Measurements from ENCODE around the gene GNA15.

The GNA15 gene

DNA sequence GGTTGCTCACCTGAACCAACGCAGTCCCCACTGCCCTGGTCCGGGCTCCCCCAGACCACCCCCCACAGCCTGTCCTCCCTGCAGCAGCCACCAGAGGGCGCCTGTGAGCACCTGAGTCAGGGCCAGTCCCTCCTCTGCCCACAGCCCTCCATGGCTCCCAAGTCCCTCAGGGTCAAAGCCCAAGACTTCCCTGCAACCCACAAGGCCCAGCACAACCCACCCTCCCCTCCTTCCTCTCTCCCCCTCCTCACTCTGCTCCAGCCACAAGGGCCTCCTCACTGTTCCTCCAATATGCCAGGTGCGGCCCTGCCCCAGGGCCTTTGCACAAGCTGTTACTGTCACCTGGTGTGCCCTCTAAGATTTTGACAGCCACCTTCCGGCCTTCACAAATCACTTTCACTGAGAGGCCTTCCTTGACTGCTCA is 10.9 kb downstream of the GNA15 start:
- no peaks in the 10 kb centered on the region for H3K36me3 Mint-ChIP-seq (ENCODE audit: low read depth)
- TF ChIP-seq, protein P1, sequence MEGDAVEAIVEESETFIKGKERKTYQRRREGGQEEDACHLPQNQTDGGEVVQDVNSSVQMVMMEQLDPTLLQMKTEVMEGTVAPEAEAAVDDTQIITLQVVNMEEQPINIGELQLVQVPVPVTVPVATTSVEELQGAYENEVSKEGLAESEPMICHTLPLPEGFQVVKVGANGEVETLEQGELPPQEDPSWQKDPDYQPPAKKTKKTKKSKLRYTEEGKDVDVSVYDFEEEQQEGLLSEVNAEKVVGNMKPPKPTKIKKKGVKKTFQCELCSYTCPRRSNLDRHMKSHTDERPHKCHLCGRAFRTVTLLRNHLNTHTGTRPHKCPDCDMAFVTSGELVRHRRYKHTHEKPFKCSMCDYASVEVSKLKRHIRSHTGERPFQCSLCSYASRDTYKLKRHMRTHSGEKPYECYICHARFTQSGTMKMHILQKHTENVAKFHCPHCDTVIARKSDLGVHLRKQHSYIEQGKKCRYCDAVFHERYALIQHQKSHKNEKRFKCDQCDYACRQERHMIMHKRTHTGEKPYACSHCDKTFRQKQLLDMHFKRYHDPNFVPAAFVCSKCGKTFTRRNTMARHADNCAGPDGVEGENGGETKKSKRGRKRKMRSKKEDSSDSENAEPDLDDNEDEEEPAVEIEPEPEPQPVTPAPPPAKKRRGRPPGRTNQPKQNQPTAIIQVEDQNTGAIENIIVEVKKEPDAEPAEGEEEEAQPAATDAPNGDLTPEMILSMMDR (IDR thresholded peaks at IDR 0.05): peak; percentile 44
- peaks cover 8% of the 10 kb centered on the region for H3K4me1 Mint-ChIP-seq
- H3K27me3 Mint-ChIP-seq (ENCODE audit: low read depth, poor library complexity): peaks cover 28% of the 10 kb centered on the region
- H3K27ac Mint-ChIP-seq: no peak overlapping the region
- DNase-seq: peak; percentile 55
- H3K4me3 Mint-ChIP-seq: no peak overlapping the region
- no peaks in the 10 kb centered on the region for H3K9me3 Mint-ChIP-seq

DNA sequence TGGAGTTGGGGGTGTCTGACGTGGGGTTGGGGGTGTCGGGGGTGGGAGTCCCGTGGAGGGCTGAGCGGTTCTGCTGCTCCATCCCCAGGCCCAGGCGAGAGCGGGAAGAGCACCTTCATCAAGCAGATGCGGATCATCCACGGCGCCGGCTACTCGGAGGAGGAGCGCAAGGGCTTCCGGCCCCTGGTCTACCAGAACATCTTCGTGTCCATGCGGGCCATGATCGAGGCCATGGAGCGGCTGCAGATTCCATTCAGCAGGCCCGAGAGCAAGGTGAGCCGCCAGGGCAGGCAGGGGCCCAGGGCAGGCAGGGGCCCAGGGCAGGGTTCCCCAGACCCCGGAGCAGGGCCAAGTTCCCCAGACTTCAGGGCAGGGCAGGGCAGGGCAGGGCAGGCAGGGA is 12.7 kb downstream of the GNA15 start:
- peaks cover 21% of the 10 kb centered on the region for H3K27me3 Mint-ChIP-seq (ENCODE audit: low read depth, poor library complexity)
- H3K27ac Mint-ChIP-seq: no peak overlapping the region
- H3K4me3 Mint-ChIP-seq: no peak overlapping the region
- H3K36me3 Mint-ChIP-seq (ENCODE audit: low read depth): no peaks in the 10 kb centered on the region
- no peaks in the 10 kb centered on the region for H3K9me3 Mint-ChIP-seq
- H3K4me1 Mint-ChIP-seq: peaks cover 8% of the 10 kb centered on the region
- TF ChIP-seq, protein P1 (IDR thresholded peaks at IDR 0.05): no peak
- no peak for DNase-seq

GRCh38 chr19:3149089-3149488 is 13.3 kb downstream of the GNA15 start:
- H3K9me3 Mint-ChIP-seq: no peaks in the 10 kb centered on the region
- peaks cover 8% of the 10 kb centered on the region for H3K4me1 Mint-ChIP-seq
- no peak overlapping the region for H3K27ac Mint-ChIP-seq
- H3K36me3 Mint-ChIP-seq (ENCODE audit: low read depth): no peaks in the 10 kb centered on the region
- DNase-seq: no peak
- H3K27me3 Mint-ChIP-seq (ENCODE audit: low read depth, poor library complexity): peaks cover 21% of the 10 kb centered on the region
- no peak overlapping the region for H3K4me3 Mint-ChIP-seq
- TF ChIP-seq, protein P1 (IDR thresholded peaks at IDR 0.05): no peak

DNA sequence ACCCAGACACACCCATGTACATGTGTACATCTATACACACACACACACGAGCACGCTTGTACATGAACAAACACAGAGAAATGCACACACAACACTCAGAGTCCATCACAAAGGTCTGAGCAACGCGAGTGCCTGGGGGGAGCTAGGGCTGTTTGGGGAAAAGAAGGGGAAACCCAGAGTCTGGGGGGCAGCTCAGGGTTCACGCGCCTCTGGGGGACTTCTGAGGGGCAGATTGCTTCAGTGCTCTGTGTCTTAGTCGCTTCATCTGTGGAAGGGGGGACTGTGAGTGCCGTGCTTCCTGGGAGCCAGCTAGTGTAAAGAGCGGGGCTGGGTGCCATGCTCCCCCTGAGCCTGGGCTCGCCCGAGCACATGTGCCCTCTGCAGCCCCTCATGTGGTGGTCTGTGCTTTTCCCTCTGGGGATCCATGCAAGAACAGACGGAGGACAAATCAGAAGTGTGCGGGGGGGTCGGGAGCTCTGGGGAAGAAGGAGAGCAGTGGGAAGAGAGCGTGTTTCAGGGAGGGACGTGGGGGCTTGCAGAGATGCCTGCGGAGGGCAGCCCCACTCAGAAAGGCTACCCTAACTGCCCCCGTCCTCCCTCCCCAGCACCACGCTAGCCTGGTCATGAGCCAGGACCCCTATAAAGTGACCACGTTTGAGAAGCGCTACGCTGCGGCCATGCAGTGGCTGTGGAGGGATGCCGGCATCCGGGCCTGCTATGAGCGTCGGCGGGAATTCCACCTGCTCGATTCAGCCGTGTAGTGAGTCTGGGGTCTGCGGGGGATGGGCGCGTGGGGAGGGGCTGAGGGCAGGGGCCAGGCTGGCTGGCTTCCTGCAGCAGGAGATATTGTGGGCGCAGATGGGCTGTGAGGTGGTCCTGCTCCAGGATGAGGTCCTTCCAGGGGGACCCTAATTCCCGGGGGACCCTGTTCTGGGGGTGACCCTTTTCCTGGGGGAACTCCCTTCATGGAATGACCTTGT is 14.0 kb downstream of the GNA15 start:
- H3K27ac Mint-ChIP-seq: no peak overlapping the region
- TF ChIP-seq, protein P1 (IDR thresholded peaks at IDR 0.05): no peak
- DNase-seq: no peak
- no peak overlapping the region for H3K4me3 Mint-ChIP-seq
- no peaks in the 10 kb centered on the region for H3K9me3 Mint-ChIP-seq
- peaks cover 8% of the 10 kb centered on the region for H3K4me1 Mint-ChIP-seq
- peaks cover 21% of the 10 kb centered on the region for H3K27me3 Mint-ChIP-seq (ENCODE audit: low read depth, poor library complexity)
- H3K36me3 Mint-ChIP-seq (ENCODE audit: low read depth): no peaks in the 10 kb centered on the region

DNA sequence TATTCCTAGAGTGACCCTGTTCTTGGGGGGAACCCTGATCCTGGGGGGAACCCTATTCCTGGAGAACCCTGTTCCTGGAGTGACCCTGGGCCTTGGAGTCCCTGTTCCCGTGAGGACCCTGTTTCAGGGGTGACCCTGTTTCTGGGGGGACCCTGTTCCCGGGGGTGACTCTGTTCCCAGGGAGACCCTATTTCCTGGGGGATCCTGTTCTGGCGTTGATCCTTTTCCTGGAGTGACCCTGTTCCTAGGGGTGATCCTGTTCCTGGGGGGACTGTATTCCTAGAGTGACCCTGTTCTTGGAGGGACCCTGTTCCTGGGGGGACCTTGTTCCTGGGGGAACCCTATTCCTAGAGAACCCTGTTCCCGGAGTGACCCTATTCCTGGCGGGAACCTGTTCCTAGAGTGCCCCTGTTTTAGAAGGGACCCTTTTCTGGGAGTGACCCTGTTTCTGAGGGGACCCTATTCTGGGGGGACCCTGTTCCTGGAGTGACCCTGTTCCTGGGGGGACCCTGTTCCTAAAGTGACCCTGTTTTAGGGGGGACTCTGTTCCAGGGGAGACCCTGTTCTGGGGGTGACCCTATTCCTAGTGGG is 15.0 kb downstream of the GNA15 start:
- DNase-seq: no peak
- TF ChIP-seq, protein P1 (IDR thresholded peaks at IDR 0.05): no peak
- no peaks in the 10 kb centered on the region for H3K36me3 Mint-ChIP-seq (ENCODE audit: low read depth)

More for the DNA sequence above, 15.0 kb downstream of the GNA15 start:
- Mint-ChIP-seq H3K4me3 (no peak overlapping the region), H3K9me3 (no peaks in the 10 kb centered on the region), H3K27ac (no peak overlapping the region), H3K27me3 (ENCODE audit: low read depth, poor library complexity) (peaks cover 24% of the 10 kb centered on the region), H3K4me1 (peaks cover 8% of the 10 kb centered on the region)

Measured in nephron progenitor cell (in vitro differentiated cells).